Nucleus accumbens (tissue), 56 donors: ENCODE measurements around the gene TTC39B.
"Not testable (repeated sequence)": the region's sequence is repeated elsewhere in the genome, so short reads cannot be mapped to it uniquely, and the experiment has no call there.

Experiments
- DNase-seq, 56 donors: peaks; one replicate each; lab custom pipeline; 2025; lab: John Stamatoyannopoulos, UW

The TTC39B gene

GRCh38 chr9:15232706-15233280, 74.2 kb downstream of the TTC39B start:
- DNase-seq = not testable (repeated sequence)

- no peak for DNase-seq
These were observed 75.0 kb downstream of the TTC39B start for GRCh38 chr9:15231788-15232635.

GRCh38 chr9:15229409-15229808, 77.6 kb downstream of the TTC39B start:
- no peak for DNase-seq

GRCh38 chr9:15227491-15227890, 79.5 kb downstream of the TTC39B start:
- no peak for DNase-seq

GRCh38 chr9:15225564-15226126, 81.4 kb downstream of the TTC39B start:
- no peak for DNase-seq

GRCh38 chr9:15222313-15222712, 84.7 kb downstream of the TTC39B start:
- DNase-seq = no peak

GRCh38 chr9:15221746-15222145, 85.3 kb downstream of the TTC39B start:
- DNase-seq = no peak

- no peak for DNase-seq
These were observed 86.2 kb downstream of the TTC39B start for GRCh38 chr9:15220658-15221318.

- DNase-seq = no peak
These were observed 87.5 kb downstream of the TTC39B start for GRCh38 chr9:15219546-15219945.

GRCh38 chr9:15218994-15219393, 88.0 kb downstream of the TTC39B start:
- no peak for DNase-seq

GRCh38 chr9:15213249-15213648, 93.8 kb downstream of the TTC39B start:
- no peak for DNase-seq

GRCh38 chr9:15211815-15212495, 95.1 kb downstream of the TTC39B start:
- DNase-seq = no peak

GRCh38 chr9:15211160-15211814, 95.7 kb downstream of the TTC39B start:
- DNase-seq = peak in 37 of 56 donors; percentile 1 to 72 (median 22)

GRCh38 chr9:15206903-15207696, 99.9 kb downstream of the TTC39B start:
- no peak for DNase-seq

- DNase-seq = no peak
These were observed 101.2 kb downstream of the TTC39B start for GRCh38 chr9:15205632-15206420.

- no peak for DNase-seq
These were observed 103.4 kb downstream of the TTC39B start for GRCh38 chr9:15203581-15203980.

GRCh38 chr9:15200111-15200510, 106.9 kb downstream of the TTC39B start:
- DNase-seq = no peak

- DNase-seq = no peak
These were observed 114.2 kb downstream of the TTC39B start for GRCh38 chr9:15192856-15193255.
